Naive B cell (primary cell): ENCODE data around the gene DACH1. TPM values are rescaled to one million over a fixed set of nuclear protein-coding genes. Genes with fewer than 3 reads are reported as not detected.
"Not testable (repeated sequence)": the region's sequence is repeated elsewhere in the genome, so short reads cannot be mapped to it uniquely, and the experiment has no call there.

Experiments used
- ATAC-seq, 2 donors: fragments of 150-1000 bp; cut with Tn5 transposase; 2 replicates each; pipeline ENCODE4 v1.10.0; 2021; ENCODE audit warnings: low read depth in 2 of 2, mild to moderate bottlenecking in 2 of 2, moderate library complexity in 2 of 2
- DNase-seq: peaks from one replicate; pipeline ENCODE4 v3.0.0; 2022
- H3K27ac Mint-ChIP-seq, 6 donors: one replicate each; pipeline ENCODE4 v1.8.0; 2020 to 2022; ENCODE audit warnings: mild to moderate bottlenecking in 6 of 6, mixed read lengths in 6 of 6, moderate library complexity in 5 of 6, inconsistent platforms in 2 of 6
- H3K27me3 Mint-ChIP-seq, 3 donors: one replicate each; pipeline ENCODE4 v1.8.0; 2021 to 2022; ENCODE audit warnings: mixed read lengths in 3 of 3, mild to moderate bottlenecking in 1 of 3
- H3K36me3 Mint-ChIP-seq, 2 donors: one replicate each; pipeline ENCODE4 v1.8.0; 2020 to 2022; ENCODE audit warnings: mixed read lengths in 2 of 2, inconsistent platforms in 1 of 2, mild to moderate bottlenecking in 1 of 2
- H3K4me1 Mint-ChIP-seq, 3 donors: one replicate each; pipeline ENCODE4 v1.8.0; 2020 to 2022; ENCODE audit warnings: mixed read lengths in 3 of 3, inconsistent platforms in 1 of 3, mild to moderate bottlenecking in 1 of 3, moderate library complexity in 1 of 3
- H3K4me3 Mint-ChIP-seq, 8 donors: one replicate each; pipeline ENCODE4 v1.8.0; 2020 to 2022; ENCODE audit warnings: mild to moderate bottlenecking in 8 of 8, mixed read lengths in 8 of 8, moderate library complexity in 8 of 8, inconsistent platforms in 2 of 8
- H3K9me3 Mint-ChIP-seq, 7 donors: one replicate each; pipeline ENCODE4 v1.8.0; 2020 to 2022; ENCODE audit warnings: mixed read lengths in 7 of 7, mild to moderate bottlenecking in 5 of 7, inconsistent platforms in 2 of 7, moderate library complexity in 1 of 7
- polyA plus RNA-seq, 6 donors: library from polyadenylated mRNA; unstranded; fragments of 300-500 nt; fragmentation: Illumina TruSeq; gene quantifications; one replicate each; pipeline ENCODE4 v1.2.3, GENCODE V29; 2021; ENCODE audit warnings: low read depth in 6 of 6

The DACH1 gene
- polyA plus RNA-seq, 6 donors from 2014 or later, result not detected

DNA sequence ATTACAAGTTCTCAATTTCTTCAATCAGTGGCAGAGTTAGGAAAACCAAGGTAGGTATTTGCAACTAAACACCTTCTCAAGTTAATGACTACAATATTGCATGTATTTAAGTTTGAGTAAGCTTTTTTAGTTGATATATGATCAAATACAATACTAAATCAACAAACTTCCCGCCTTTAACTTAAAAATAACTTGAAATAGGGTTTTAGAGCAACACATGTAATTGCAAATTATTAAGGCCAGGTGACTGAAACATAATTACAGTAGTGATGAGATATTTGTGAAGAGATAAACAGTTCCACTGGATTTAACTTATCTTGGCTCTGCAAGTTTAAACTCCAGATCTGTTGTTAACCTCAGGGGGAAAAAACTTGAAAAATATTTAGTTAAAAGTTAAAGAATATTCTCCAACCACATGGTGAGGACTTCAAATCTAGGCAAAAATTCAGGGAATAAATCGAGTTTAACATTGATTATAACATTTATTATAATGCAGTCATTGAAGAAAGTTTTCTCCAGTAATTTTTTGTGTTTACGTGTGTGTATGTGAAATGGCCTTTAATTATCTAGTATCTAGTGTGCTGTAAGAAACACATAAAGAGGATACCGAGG is 3.6 kb downstream of the DACH1 start:
- Mint-ChIP-seq H3K4me3 (peak overlapping the region in 5 of 8 donors; percentile 78 to 92 (median 85)), H3K4me1 (peaks cover 23 to 34% (median 27%) of the 10 kb centered on the region in 3 donors), H3K9me3 (peaks cover 0 to 2% (median 0%) of the 10 kb centered on the region in 7 donors)

DNA sequence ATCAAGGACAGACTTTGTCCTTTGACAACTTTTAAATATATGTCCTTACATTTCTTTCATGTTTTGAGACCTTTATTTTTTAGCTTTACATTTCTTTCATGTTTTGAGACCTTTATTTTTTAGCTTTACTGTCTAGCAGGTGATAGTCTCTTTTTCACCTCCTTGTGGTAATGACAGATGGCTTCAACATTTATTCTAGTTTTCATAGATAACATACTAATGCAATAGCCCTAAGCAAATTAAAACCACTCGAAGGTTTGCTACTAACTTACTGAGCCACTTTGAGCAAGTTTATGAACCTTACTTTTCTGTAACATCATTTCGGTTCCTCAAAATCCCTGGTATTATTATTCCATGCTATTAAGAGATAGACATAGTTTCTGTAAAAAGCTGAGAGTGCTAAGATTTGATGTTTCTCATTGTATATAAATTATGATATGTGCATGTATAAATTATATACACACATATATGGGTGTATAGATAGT is 4.5 kb downstream of the DACH1 start:
- H3K4me3 Mint-ChIP-seq, result no peak overlapping the region
- H3K36me3 Mint-ChIP-seq, result peaks cover 0 to 10% of the 10 kb centered on the region in 2 donors

More for the DNA sequence above, 3.6 kb downstream of the DACH1 start:
- Mint-ChIP-seq H3K27ac (no peak overlapping the region), H3K36me3 (peaks cover 0 to 10% of the 10 kb centered on the region in 2 donors), H3K27me3 (peaks cover 40 to 46% (median 40%) of the 10 kb centered on the region in 3 donors)
- ATAC-seq (no peak), DNase-seq (no peak)

DNA sequence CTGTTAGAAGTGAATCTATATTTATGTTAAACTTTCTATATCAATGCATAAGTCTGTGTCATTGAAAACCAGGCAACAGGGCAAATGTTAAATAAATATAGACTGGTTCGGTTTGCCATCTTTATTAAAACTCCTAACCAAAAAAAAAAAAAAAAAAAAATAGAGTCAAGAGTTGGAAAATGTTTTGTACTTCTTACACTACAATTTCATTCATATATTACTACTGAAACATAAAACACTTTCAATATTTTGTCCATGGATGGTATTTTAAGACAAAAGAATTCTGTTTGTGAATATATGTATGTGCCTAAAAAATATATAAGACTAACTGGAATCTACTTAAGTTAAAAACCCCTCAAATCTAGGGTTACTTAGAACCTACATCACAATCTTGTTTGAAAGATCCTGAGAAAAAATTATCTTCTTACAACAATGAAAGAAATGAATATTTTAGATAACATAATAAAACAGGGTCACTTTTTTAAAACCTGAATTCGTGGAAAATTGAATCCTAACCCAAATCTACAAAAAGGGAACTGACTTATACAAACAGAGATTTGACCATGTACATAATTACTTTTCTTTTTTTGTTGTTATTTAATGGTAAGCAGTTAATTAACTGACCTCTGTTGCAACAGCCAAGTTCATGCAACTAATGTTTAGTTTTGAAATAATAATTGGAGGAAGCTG is 5.1 kb downstream of the DACH1 start:
- no peak overlapping the region for H3K4me3 Mint-ChIP-seq
- peaks cover 0 to 10% of the 10 kb centered on the region in 2 donors for H3K36me3 Mint-ChIP-seq

More for the DNA sequence above, 4.5 kb downstream of the DACH1 start:
- H3K4me1 Mint-ChIP-seq, result peaks cover 23 to 34% (median 27%) of the 10 kb centered on the region in 3 donors
- H3K9me3 Mint-ChIP-seq, result peaks cover 0 to 2% (median 0%) of the 10 kb centered on the region in 7 donors
- peaks cover 34 to 46% (median 35%) of the 10 kb centered on the region in 3 donors for H3K27me3 Mint-ChIP-seq
- ATAC-seq (no peak), DNase-seq (no peak)
- no peak overlapping the region for H3K27ac Mint-ChIP-seq

DNA sequence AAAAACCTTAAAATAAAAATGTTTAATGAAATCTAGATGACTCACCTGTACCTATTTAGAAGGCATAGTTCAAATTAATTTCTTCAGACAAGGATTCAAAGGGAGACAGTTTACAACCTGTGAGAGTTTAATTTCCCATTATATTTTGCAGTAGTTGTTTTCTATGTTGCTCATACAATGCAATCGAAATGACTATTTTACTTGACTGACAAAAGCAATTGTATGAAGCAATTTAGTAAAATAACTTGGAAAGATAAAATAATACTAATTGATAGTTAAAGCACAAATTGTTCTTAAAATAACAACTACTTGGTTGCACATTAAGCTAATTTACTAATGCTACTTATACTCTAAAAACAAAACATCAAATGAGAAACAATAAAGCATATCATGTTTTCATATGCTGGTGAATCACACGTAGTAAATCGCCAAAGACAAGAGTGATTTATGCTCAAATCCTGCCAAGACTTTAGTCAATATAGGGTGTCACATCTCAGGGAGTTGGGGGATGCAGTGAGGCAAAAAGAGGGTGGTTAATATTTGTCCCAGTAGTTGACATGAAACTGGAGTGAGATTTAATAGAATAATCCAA is 6.4 kb downstream of the DACH1 start:
- Mint-ChIP-seq H3K4me1 (peaks cover 13 to 18% (median 14%) of the 10 kb centered on the region in 3 donors), H3K27ac (no peak overlapping the region), H3K36me3 (peaks cover 0 to 10% of the 10 kb centered on the region in 2 donors), H3K4me3 (no peak overlapping the region), H3K27me3 (peaks cover 21 to 34% (median 27%) of the 10 kb centered on the region in 3 donors), H3K9me3 (peaks cover 0 to 2% (median 0%) of the 10 kb centered on the region in 7 donors)
- DNase-seq, result no peak
- ATAC-seq, result no peak

More for the DNA sequence above, 5.1 kb downstream of the DACH1 start:
- no peak overlapping the region for H3K27ac Mint-ChIP-seq
- DNase-seq, result no peak
- peaks cover 29 to 40% (median 29%) of the 10 kb centered on the region in 3 donors for H3K27me3 Mint-ChIP-seq
- ATAC-seq, result no peak
- H3K4me1 Mint-ChIP-seq, result peaks cover 18 to 28% (median 21%) of the 10 kb centered on the region in 3 donors
- H3K9me3 Mint-ChIP-seq, result peaks cover 0 to 2% (median 0%) of the 10 kb centered on the region in 7 donors

DNA sequence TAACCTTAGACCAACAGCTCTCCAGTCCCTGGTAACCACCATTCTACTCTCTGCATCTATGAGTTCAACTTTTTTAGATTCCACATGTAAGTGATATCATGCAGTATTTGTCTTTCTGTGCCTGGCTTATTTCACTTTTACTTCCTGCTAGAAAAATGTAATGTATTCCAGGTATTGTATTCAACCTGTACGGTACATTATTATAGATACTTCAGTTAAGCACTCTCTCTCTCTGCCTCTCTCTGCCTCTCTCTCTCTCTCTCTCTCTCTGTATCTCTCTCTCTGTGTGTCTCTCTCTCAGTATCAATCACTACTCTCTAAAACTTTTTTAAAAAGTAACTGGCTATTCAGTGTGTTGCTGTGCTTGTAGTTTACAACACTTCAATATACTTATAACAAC is 8.4 kb downstream of the DACH1 start:
- no peaks in the 10 kb centered on the region for H3K9me3 Mint-ChIP-seq
- H3K4me3 Mint-ChIP-seq, result no peak overlapping the region
- DNase-seq (no peak), ATAC-seq (no peak)
- H3K36me3 Mint-ChIP-seq, result no peaks in the 10 kb centered on the region
- no peak overlapping the region for H3K27ac Mint-ChIP-seq
- peaks cover 4 to 17% (median 12%) of the 10 kb centered on the region in 3 donors for H3K27me3 Mint-ChIP-seq
- H3K4me1 Mint-ChIP-seq, result peaks cover 0 to 1% (median 0%) of the 10 kb centered on the region in 3 donors

DNA sequence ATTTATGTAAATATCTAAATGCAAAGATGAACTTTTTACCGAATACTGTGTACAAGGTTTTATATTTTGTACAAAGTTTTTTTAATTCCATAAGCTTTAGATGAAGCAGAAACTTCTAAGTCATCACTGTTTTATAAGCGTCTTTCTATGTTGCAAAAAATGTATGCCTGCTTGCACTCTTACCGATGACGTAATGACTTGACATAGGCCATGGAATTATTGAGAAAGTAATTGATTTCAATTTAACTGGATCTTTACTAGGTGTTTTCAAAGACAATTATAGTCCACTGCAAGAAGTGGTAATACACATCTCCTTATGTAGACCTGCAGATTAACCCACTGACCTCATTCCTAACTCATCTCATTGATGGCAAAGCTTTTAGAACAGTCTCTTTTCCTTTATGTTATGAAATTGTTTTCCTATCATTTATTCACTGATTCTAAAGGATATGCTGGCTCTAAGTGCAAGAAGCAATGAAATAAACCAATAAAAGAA is 10.4 kb downstream of the DACH1 start:
- Mint-ChIP-seq H3K27ac (no peak overlapping the region), H3K9me3 (no peaks in the 10 kb centered on the region), H3K36me3 (no peaks in the 10 kb centered on the region), H3K4me1 (no peaks in the 10 kb centered on the region), H3K4me3 (no peak overlapping the region), H3K27me3 (peaks cover 0 to 11% (median 0%) of the 10 kb centered on the region in 3 donors)
- no peak for ATAC-seq
- no peak for DNase-seq

DNA sequence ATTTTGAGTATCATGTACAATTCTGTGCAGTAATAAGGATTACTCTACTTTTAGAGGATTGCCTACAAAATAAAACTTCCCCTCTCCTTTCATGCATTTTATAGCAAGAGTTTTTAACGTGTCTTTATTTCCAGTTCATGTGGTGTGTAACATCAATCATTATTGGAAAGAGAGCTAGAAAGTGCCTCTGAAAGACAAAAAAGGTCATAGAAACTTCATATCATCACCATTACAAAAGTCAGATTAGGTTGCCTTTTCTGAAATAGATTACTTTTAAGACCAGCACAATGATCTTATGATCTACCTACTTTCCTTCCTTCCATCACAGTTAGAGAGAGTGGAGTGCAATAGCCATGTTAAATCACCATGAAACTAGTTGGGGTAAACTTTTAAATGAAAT is 12.6 kb downstream of the DACH1 start:
- DNase-seq (no peak), ATAC-seq (no peak)
- Mint-ChIP-seq H3K9me3 (no peaks in the 10 kb centered on the region), H3K27me3 (peaks cover 0 to 6% (median 0%) of the 10 kb centered on the region in 3 donors), H3K4me3 (no peak overlapping the region), H3K4me1 (no peaks in the 10 kb centered on the region), H3K27ac (no peak overlapping the region), H3K36me3 (no peaks in the 10 kb centered on the region)

DNA sequence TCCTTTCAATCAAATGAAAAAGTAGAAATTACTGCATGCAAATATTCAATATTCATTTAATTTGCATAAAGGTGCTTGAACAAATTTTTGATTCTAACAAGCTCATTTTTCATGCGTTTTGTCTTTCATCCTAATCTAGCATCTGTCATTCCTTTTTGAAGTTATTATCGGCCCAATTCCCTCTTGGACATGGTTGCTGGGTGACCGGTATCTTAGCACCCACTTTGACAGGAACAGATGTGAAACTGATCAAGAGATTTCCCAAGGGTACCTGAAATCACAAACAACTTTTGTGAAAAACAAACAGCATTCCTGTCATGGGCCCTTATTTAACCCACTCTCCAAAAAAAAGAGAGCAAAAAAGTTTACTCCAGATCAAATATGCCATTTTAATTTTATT is 13.3 kb downstream of the DACH1 start:
- Mint-ChIP-seq H3K4me3 (no peak overlapping the region), H3K36me3 (no peaks in the 10 kb centered on the region), H3K9me3 (no peaks in the 10 kb centered on the region), H3K27ac (no peak overlapping the region), H3K27me3 (peaks cover 0 to 3% (median 0%) of the 10 kb centered on the region in 3 donors), H3K4me1 (no peaks in the 10 kb centered on the region)
- ATAC-seq (no peak), DNase-seq (no peak)

DNA sequence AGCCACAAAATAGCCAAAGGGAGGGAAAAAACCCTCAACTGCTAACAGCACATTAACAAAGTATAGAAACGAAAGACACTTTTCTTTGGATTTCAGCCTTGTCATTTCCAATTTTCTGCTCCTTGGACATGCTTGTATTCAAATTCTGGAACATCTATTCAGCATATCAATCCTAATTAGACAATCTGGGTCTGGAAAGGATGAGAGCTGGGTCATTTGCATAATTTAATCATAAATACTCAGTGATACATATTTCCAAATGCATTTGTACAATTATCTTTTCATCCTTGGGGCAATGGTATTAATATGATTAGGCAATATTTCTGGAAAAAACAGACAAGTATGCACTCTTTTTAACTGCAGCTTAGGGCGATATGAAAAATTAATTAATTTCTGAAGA is 14.3 kb downstream of the DACH1 start:
- DNase-seq (no peak), ATAC-seq (no peak)
- no peaks in the 10 kb centered on the region for H3K36me3 Mint-ChIP-seq
- H3K27ac Mint-ChIP-seq, result no peak overlapping the region
- no peak overlapping the region for H3K4me3 Mint-ChIP-seq
- H3K27me3 Mint-ChIP-seq, result no peaks in the 10 kb centered on the region
- no peaks in the 10 kb centered on the region for H3K9me3 Mint-ChIP-seq
- no peaks in the 10 kb centered on the region for H3K4me1 Mint-ChIP-seq

DNA sequence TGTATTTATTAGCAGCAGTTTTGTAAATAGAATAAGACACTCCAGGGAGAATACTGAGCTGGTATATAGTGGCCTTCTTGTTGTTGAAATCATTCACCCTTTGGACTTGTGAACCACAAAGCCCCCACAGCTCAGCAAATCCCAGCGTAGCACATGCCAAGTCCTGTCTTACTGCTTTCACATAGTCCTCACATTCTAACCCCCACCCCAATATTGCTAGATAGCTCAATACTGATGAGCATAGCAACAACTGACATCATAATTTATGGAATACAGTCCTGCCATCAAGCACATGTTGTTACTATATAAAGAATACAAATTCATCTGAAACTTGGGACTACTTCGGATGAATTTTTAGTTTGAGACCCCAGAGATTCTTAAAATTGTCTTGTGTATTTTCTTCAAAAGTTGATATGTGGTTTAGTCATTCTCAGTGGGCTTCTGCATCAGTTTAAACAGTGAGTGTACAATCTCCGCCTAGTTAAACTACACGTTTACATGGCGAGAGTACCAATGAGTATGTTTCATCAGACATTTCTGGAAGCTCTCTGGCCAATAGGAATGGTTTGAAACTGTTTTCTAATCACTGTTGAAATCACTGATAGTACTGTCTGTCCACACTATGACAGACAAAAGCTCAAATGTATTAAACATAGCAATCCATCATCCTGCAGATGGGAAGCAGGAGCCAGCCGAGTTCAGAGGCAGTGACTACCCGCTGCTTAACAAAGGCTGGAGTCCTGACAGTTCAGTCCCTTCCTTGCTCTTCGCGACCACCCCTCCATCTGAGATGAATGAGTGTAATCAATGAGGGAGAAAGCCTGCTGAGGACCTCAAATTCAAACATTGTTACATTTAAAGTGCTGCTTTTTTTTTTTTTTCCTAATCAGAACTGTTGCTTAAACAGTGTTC is 15.2 kb downstream of the DACH1 start:
- Mint-ChIP-seq H3K27me3 (no peaks in the 10 kb centered on the region), H3K4me3 (no peak overlapping the region), H3K36me3 (no peaks in the 10 kb centered on the region), H3K4me1 (no peaks in the 10 kb centered on the region), H3K27ac (no peak overlapping the region), H3K9me3 (no peaks in the 10 kb centered on the region)
- DNase-seq (no peak), ATAC-seq (no peak)

DNA sequence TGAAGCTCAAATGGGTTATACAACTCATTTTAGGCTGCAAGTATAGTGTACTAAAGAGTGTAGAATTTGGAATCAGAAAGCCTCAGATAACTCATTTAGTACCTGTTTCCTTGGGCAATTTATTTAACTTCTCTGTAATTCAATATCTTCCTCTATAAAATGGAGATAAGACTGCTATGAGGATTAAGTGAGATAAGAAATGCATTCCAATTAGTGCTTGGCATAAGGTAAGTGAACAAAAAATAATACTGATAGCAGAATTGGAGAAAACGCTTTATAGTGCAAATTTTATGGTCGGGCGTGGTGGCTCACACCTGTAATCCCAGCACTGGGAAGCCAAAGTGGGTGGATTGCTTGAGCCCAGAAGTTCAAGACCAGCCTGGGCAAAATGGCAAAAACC is 25.0 kb downstream of the DACH1 start:
- Mint-ChIP-seq H3K27me3 (no peaks in the 10 kb centered on the region), H3K36me3 (no peaks in the 10 kb centered on the region), H3K4me1 (no peaks in the 10 kb centered on the region), H3K9me3 (no peaks in the 10 kb centered on the region), H3K27ac (no peak overlapping the region), H3K4me3 (no peak overlapping the region)
- ATAC-seq, result no peak
- no peak for DNase-seq

DNA sequence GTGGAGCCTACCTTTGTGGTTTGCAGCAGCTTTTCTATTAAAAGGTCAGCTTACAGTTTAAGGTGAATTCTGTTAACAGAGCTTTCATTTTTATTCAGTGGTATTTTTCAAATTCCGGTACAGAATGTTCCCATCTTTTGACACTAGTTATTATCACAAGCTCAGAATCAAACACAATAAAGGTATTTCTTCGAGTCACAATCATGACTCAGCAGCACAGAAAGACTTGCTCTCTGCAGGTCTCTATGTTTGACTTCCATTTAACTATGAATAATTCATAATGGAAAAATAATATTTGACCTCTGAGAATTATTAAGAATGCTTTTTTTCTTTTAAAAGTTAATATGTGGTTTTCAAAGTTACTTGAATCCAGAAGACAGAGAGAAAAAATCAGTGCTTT is 28.2 kb downstream of the DACH1 start:
- Mint-ChIP-seq H3K4me3 (no peak overlapping the region), H3K27me3 (no peaks in the 10 kb centered on the region), H3K4me1 (no peaks in the 10 kb centered on the region), H3K36me3 (no peaks in the 10 kb centered on the region), H3K27ac (no peak overlapping the region), H3K9me3 (no peaks in the 10 kb centered on the region)
- ATAC-seq, result no peak
- DNase-seq, result no peak

DNA sequence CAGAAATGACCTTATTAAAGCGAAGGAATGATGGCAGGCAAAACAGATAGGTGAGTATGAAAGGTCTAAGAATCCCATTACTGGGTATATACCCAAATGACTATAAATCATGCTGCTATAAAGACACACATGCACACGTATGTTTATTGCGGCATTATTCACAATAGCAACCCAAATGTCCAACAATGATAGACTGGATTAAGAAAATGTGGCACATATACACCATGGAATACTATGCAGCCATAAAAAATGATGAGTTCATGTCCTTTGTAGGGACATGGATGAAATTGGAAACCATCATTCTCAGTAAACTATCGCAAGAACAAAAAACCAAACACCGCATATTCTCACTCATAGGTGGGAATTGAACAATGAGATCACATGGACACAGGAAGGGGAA is 29.4 kb downstream of the DACH1 start:
- H3K4me1 Mint-ChIP-seq, H3K9me3 Mint-ChIP-seq, H3K4me3 Mint-ChIP-seq, DNase-seq, H3K27ac Mint-ChIP-seq, H3K36me3 Mint-ChIP-seq, ATAC-seq, H3K27me3 Mint-ChIP-seq: not testable (repeated sequence)
